KOPT-K1 (cell line): ENCODE results near the gene PARD3B.

Source experiments
- H3K27ac ChIP-seq: fragments of 200-600 bp; sonication (generic); 2 replicates; pipeline ENCODE4 v1.5.1; 2016; ENCODE audit warnings: antibody characterized with exemption, mild to moderate bottlenecking, low read depth, low read length; ENCODE audit not compliant: poor library complexity, severe bottlenecking
- H3K36me3 ChIP-seq: fragments of 200-600 bp; sonication (generic); 2 replicates; pipeline ENCODE4 v1.5.1; 2017; ENCODE audit warnings: antibody characterized with exemption, mild to moderate bottlenecking, low read length, moderate library complexity; ENCODE audit not compliant: insufficient read depth
- H3K9me3 ChIP-seq: fragments of 200-600 bp; sonication (generic); 2 replicates; pipeline ENCODE4 v1.5.1; 2017; ENCODE audit warnings: antibody characterized with exemption, low read length, mild to moderate bottlenecking; ENCODE audit not compliant: insufficient read depth, poor library complexity, severe bottlenecking

The PARD3B gene

DNA sequence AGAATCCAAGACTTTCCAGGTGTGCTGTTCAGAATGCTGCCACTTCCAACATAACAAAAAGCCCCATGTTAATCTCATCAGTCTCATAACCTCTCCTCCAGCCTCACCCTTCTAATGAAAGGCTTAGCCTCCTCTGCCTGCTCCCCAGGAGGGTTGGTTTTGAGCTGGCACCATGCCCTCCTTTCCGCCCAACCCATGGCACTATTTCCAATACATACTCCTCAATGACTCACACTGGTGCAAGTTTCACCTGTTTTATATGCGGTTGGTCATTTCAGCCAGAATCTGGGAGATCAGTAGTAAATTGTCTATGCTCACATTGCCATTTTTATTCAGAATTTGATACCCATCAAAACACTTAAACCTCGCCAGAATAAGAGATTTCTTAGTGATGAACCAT lies 979.4 kb downstream of the PARD3B start:
- no peaks in the 10 kb centered on the region for H3K9me3 ChIP-seq
- no peaks in the 10 kb centered on the region for H3K36me3 ChIP-seq
- no peak overlapping the region for H3K27ac ChIP-seq

GRCh38 chr2:205527801-205528200 lies 982.5 kb downstream of the PARD3B start:
- Histone ChIP-seq H3K27ac (no peak overlapping the region), H3K9me3 (no peaks in the 10 kb centered on the region), H3K36me3 (no peaks in the 10 kb centered on the region)

DNA sequence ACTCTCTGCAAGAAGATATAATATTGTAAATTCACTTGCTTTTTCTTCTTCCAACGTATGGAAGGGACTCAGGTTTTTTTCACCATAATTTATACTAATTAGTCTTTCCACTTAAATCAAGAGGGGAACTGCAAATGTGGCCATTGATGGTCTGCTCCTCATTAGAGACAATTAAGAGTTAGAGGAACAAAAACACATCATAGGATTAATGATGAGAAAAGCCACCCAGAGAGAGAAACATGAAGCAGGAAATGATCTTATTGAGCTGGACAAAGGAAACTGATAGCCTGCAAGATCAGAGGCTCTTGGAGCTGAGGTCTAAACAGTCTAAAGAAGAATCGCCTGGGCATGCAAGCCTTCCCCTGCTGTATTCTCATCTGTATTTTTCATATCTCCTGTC lies 985.8 kb downstream of the PARD3B start:
- Histone ChIP-seq H3K36me3 (no peaks in the 10 kb centered on the region), H3K9me3 (no peaks in the 10 kb centered on the region), H3K27ac (no peak overlapping the region)

DNA sequence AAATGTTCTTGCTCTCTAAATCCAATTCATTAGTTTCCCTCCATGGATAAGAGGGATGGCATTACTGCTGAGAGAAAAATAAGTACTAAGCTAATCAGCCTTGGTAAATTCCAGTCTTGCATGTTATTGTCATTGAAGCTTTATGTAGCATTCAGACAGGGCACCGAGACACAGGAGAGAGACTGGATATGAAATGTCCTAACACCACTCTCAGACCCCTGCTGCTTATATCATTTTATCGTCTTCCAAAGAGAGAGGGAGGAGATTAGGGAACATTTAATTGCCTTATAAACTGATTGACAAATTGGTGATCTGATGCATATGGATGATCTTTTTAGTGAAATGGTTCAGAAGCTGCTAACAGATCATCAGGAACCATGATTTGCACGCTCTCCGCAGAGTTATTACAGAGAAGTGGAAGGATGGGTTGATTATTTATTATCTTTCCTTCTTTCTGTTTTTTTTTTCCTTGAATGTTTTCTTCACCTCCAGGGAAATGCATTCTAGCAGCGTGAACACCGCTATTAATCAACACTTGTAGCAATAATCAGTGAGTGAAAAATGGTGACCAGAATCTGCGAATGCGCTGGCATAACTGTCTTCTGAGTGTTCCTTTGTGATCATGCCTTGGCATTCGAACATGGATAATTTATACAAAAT lies 986.3 kb downstream of the PARD3B start:
- Histone ChIP-seq H3K27ac (no peak overlapping the region), H3K9me3 (no peaks in the 10 kb centered on the region), H3K36me3 (no peaks in the 10 kb centered on the region)

DNA sequence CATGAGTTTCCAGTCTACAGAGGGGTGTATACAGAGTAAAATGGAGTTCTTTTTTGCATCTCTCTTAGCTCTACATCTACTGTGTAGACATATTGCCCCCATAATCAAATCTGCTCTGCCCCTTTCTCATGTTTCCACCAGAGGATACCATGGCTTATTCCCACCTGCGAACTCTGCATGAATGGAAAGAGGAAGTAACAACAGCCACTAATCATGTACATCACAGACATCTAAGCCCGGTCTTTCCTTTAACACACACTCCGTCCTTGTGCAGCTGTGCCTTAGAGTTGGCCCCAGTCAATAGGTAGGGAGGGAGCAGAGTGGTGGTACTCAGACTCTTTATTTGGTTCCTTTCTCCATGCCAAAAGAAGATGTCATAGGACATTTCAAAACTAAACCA lies 989.7 kb downstream of the PARD3B start:
- Histone ChIP-seq H3K36me3 (no peaks in the 10 kb centered on the region), H3K9me3 (no peaks in the 10 kb centered on the region), H3K27ac (no peak overlapping the region)

DNA sequence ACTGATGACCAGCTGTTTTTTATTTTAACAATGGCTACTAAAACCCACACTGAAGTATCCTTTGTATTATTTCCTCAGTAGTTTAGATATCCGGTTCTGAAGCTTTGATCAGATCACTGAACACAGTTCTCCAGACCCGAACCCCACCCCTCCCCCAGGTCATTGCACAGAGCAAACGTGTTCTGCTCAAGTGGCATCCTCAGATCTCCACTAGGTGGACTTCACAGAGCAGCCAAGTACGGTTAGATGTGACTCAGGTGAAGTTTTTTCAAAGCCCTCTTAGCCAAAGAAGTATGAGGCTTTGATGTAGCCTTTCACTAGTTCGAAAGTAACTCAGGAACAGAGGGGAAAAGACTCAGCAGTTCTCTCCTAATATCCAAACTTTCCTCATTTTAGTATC lies 994.3 kb downstream of the PARD3B start:
- H3K9me3 ChIP-seq, result no peaks in the 10 kb centered on the region
- H3K27ac ChIP-seq, result no peak overlapping the region
- H3K36me3 ChIP-seq, result no peaks in the 10 kb centered on the region

DNA sequence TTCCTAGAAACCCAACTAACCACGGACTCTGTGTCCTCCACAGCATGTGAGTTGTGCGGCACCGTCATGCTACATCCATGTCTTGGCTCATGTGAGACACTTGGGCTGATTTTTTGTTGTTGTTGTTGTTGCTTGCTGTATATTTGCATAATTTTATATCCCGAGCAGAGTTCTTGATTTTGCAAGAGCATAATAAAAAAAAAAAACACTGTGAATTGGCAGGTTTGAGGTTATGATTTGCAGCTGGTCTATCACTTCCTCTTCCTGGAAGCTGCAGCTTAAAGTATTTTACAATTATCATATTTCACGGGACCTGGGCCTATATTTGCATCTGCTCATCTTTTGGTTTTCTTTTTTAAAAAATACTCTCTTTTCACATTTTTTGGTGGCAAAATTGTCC lies 994.8 kb downstream of the PARD3B start:
- Histone ChIP-seq H3K9me3 (no peaks in the 10 kb centered on the region), H3K27ac (no peak overlapping the region), H3K36me3 (no peaks in the 10 kb centered on the region)

- Histone ChIP-seq H3K9me3 (no peaks in the 10 kb centered on the region), H3K36me3 (no peaks in the 10 kb centered on the region), H3K27ac (no peak overlapping the region)
Measured at GRCh38 chr2:205543262-205543843, 998.1 kb downstream of the PARD3B start.

DNA sequence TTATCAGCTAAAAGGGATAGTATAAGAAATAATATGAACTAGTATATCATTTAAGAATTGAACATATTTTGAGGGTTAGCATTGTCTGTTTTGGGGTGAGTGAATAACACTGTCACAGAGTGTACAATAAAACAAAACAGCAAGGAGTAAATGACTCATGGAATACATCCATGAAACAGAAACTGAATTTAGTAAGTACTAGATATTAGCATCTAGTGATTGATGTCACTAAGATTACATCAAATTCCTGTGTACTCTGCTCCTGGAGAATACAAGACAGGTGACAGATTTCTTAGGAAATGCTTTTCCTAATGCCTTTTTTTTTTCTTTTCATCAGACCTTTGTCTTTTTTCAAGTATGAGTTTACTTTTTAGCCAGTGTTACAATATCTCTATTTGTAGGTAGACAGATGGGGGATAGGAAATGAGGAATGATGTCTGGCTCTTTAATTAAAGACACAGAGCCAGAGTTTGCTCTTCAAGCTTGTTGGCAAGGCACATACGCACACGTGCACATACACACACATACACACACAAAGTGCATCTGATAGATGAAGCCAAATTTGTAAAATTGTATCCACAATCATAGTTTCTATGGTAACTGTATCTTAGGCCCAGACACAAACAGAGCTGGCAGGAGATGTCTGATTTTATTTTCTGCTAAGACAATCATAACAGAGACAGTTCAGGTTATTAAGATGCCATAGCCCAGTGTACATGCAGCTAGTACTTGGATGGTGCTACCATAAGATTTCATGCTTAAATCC lies 998.8 kb downstream of the PARD3B start:
- Histone ChIP-seq H3K9me3 (no peaks in the 10 kb centered on the region), H3K36me3 (no peaks in the 10 kb centered on the region), H3K27ac (no peak overlapping the region)

DNA sequence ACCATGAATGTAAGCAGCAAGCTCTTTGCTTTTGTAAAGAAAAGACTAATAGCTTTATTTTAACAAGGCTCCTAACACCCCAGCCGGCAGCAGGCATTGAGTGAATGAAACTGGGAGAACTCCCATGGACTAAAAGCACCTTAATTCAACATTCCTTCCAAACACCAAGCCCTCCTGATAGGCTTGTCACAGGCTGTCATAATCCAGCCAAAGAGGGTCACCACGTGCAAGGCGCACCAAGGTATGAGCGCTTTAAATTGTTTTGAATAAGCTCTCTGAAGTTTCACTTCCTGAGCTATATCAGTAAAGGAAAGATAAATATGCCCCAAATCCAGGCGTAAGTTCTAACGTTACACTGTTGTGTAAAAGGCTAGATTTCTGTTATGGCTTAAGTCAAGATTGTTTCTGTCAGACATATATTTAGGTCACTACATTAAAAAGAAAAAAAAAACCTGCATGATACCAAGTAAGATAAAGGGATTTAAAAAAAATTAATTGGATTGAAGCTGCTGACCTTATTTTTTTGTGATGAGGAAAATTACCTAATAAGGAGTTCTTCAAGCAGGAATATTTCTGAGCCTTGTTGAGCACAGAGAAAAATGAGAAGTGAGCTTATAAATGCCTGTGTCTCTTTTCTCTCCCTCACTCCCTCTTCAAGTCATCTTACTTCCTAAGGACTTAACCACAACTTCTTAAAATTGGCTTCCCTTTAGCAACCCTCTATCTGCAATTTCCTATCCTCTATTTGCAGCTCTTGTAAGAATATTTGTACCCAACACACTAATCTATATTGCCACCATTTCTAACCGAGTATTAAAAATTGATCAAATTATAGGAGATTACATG lies 1000.9 kb downstream of the PARD3B start:
- Histone ChIP-seq H3K27ac (no peak overlapping the region), H3K9me3 (no peaks in the 10 kb centered on the region), H3K36me3 (no peaks in the 10 kb centered on the region)

DNA sequence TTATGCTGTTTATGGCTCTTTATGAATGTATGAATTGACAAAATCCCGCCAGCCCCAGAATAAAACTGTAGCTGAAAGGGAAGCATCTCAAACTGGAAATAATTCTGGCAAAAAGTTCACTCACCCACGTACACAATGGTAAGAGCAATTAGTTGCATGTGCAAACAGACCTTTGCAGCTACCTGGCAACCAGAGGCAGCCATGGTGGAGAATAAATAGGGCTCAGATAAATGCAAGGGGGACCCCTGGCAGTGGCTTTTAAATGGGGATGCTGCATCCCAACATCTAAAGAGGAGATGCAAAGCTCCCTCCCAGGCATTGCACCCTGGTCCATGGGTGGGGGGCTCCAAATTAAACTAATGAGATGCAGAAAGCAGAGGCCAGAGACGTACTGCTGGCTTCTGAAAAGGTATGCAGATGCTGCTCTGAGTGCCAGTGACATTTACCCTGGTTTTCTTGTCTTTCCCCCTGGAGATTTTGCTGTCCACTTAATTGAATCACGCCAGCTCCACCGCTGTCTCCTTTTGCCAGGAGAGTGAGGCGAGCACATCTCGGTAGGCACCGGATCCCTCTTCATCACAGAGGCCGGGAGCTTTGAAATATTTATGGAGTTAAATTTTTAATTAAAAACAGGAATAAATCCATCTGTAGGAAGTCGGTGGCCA lies 1010.4 kb downstream of the PARD3B start:
- no peaks in the 10 kb centered on the region for H3K9me3 ChIP-seq
- H3K27ac ChIP-seq, result no peak overlapping the region
- no peaks in the 10 kb centered on the region for H3K36me3 ChIP-seq

DNA sequence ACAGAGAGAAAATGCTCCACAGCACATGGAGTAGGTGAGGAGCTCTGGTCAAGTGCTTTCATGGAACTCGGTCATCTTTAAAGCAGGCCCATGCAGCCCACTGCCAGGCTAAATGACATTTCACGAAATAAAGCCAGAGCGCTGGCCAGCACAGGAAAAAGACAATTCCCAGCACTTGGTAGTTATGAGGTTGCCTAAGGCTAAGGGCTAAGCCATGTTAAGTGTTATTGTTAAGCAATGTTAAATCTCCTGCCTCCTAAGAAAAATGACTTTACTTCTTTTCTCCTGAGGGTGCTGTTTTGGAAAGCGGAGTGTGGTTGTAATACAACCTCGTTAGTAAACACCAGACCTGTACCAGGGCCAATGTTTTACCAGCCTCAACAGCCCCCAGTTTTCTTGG lies 1011.1 kb downstream of the PARD3B start:
- no peaks in the 10 kb centered on the region for H3K9me3 ChIP-seq
- H3K27ac ChIP-seq, result no peak overlapping the region
- no peaks in the 10 kb centered on the region for H3K36me3 ChIP-seq

GRCh38 chr2:205556841-205557539 lies 1011.7 kb downstream of the PARD3B start:
- H3K9me3 ChIP-seq, result no peaks in the 10 kb centered on the region
- H3K27ac ChIP-seq, result no peak overlapping the region
- H3K36me3 ChIP-seq, result no peaks in the 10 kb centered on the region

DNA sequence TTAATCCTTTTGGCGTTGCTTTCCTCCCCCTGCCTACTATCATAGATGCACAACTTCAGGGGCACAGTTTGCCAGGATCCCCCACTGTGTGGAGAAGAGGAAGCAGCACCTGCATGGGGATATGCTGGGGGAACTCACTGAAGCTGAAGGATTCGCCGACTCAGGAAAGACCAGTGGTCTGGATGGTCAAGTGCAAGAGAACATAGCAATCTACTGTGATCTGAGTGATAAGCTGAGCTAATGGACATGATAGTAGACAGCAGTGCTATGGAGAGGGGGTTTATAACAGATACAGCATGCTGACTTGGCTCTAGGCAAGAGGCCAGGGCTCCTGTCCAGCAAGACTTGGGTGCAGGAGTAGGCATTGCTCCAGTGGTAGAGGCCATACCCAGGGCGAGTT lies 1012.6 kb downstream of the PARD3B start:
- Histone ChIP-seq H3K9me3 (no peaks in the 10 kb centered on the region), H3K27ac (no peak overlapping the region)

More for the DNA sequence above, 1012.6 kb downstream of the PARD3B start:
- no peaks in the 10 kb centered on the region for H3K36me3 ChIP-seq
